Renal cortical epithelial cell (primary cell): Measurements from ENCODE around the gene PADI3. TPM values are rescaled to one million over a fixed set of nuclear protein-coding genes. Genes with fewer than 3 reads are reported as not detected.

ENCODE experiments used
- DNase-seq: peaks from one replicate; pipeline ENCODE4 v3.0.0-alpha.2; 2011; ENCODE audit warnings: low read depth
- total RNA-seq: library from RNA; depleted of rRNA; stranded (reverse); fragments of >200 nt; gene quantifications from 2 replicates; pipeline ENCODE4 v1.2.3, GENCODE V29; 2014

PADI3 gene
- total RNA-seq, 1 donor from 2014 or later: 0.05 TPM

DNA sequence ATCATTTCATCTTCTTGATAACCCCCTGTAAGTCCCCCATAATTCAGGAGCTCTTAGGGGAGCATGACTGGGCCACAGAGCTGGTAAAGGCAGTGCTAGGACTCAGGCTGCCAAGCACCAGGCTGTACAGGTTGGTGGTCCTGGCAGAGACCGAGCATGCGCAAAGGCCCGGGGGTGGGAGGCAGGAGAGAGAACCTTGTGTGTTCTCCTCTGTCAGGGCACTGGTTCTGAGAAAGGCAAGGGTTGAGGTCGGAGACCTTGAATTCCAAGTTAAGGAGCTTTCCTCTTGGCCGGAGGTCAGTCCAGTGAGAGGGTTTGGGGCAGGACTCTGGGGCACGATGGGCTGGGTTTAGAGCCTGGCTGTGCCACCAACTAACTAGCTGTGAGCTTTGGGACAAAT, 23.2 kb downstream of the PADI3 start:
- no peak for DNase-seq

DNA sequence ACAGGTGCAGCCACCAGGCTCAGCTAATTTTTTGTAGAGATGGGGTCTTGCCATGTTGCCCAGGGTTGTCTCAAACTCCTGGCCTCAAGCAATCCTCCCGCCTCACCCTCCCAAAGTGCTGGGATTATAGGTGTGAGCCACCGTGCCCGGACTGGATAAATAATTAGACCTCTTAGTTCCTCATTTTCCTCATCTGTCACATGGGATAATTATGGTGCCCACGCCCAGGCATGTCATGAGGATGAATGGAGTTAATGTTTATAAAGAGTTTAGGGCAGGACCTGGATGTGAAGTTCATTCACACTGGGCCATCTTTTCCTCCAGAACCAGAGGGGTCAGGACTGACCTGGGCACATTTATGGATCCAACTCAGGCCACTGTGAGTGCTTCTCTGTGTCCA, 23.7 kb downstream of the PADI3 start:
- no peak for DNase-seq

DNA sequence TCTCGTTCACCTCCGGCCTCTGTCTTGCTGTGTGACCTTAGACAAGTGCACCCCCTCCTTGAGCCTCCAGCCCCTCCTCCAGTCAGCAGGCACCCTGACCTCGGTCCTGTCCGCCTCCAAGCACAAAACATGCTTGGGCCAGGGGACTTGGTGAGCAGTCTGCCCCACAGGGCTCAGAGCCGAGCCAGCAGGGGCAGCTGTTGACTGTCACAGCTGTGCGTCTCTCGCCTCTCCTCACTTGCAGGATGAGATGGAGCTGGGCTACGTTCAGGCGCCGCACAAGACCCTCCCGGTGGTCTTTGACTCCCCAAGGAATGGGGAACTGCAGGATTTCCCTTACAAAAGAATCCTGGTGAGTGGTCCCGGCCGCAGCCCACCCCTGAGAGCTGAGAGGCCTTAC, 24.2 kb downstream of the PADI3 start:
- no peak for DNase-seq

DNA sequence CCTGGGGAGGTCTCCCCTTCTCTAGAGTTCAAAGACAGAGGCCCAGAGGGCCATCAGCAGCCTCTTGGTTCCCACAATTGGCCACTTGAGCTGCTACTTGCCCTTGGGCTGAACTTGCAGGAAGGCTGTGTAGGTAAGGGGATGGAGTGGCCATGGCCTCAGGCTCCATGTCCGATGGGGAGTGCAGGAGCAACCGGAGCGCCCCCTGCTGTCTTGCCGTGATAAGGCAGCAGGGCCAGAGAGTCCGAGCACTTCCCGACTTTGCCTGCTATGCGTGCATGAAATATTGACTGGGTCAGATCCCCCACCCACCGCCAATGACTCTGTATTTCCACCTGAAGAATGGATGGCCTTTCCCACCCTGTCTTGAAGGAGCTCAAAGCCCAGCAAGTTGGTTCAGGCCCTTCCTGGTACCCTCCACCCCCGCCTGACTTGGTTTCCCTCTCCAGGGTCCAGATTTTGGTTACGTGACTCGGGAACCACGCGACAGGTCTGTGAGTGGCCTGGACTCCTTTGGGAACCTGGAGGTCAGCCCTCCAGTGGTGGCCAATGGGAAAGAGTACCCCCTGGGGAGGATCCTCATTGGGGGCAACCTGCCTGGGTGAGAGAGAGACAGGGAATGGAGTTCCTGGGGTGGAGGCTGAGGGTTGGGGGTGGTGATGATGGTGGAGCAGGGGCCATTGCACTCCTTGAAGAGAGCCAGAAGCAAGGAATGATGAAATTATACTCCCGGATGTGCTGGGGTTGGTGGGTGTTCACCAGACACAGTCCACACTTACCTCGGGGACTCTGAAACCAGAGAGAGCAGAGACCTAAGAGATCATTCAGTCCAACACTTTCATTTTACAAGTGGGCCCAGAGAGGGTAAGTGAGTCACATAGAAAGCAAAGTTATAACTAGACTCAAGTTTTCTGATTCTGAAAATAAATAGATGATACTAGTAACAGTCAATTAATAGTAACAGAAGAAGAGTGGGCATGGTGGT, 25.6 kb downstream of the PADI3 start:
- no peak for DNase-seq

DNA sequence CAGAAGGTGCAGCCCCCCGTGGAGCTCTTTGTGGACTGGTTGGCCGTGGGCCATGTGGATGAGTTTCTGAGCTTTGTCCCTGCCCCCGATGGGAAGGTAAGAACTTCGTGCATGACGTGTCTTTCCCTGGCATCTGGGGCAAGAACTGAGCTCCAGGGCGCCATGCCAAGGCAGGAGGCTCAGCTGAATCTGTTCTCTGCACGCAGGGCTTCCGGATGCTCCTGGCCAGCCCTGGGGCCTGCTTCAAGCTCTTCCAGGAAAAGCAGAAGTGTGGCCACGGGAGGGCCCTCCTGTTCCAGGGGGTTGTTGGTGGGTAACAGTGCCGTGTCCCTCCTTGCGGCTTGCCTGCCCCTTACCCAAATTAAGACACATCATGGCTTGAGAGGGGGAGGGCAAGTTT, 27.7 kb downstream of the PADI3 start:
- peak; percentile 61 for DNase-seq

DNA sequence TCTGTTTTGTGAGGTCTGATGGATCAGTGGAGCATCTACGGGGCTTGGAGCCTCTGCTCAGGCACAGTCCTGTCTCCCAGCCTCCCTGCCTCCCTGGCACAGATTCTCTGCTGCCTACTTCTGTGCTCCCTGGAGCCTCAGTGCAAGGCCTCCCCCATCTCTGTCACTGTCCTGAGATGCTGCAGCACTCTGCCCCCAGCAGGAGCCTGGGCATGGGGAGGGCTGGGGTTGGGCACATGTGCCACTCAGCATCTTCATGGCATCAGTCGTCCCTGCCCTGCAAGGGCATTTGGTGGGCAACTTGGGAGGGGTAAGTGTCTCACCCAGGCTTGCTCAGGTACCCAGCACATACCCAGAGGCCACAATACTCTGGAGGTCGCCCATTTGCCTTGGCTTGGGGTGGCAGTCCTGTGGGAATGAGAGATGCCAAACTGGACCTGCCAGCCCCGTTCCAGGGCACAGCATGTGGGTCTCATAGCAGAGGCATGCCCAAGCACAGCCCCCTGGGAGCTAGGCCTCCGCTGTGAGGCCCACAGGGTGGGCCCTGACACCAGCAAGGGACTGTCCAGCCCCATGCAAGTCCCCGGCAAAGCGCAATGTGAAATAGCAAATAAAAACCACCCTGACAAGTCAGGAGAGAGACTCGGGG, 28.7 kb downstream of the PADI3 start:
- DNase-seq: no peak

DNA sequence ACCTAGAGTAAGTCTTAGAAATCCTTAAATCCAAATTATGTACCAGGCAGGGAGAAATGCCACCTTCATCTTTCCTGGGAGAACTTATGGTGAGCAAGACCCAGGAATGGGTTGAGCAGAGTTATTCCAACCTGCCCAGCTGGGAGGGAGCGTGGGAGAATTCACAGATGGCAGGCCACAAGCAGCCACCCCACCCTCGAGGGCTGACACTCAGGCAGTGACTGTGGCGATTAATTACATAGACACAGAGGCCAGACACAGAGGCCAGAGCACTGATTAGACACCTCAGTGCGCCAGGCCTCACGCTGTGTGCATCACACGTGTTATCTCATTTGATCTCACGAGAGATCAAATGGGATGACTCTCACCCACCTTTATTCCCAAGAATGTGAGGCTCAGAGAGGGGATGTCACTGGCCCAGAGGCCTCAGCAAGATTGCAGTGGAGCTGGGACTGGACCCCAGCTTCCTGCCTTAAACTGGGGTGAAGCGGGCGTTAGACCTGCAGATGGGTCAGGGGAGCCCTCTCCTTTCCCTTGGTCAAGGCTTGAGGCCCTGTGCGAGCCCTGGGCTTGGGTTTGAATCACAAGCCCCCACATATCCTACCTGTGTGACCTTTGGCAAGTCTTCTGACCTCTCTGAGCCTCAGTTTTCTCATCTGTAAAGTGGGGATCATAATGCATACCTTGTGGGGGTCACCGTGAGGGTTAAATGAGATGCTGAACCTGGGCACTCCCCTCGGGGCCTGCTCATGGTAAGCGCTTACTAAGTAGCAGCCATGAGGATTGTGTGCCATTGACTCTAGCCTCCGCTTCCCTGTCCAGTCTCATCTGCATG, 30.3 kb downstream of the PADI3 start:
- no peak for DNase-seq

DNA sequence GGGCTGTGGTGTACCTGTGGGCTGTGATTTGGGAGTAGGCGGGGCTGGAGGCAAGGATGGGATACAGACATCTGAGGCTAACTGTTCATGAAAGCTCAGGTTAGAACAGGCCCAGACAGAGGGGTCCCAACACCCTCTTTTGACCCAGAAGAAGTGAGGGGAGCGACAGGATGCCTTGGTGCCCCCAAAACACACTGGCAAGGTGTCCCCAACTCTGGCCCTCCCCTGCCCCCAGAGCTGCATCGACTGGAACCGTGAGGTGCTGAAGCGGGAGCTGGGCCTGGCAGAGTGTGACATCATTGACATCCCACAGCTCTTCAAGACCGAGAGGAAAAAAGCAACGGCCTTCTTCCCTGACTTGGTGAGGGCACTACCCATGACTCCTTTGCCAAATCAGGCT, 31.5 kb downstream of the PADI3 start:
- no peak for DNase-seq

DNA sequence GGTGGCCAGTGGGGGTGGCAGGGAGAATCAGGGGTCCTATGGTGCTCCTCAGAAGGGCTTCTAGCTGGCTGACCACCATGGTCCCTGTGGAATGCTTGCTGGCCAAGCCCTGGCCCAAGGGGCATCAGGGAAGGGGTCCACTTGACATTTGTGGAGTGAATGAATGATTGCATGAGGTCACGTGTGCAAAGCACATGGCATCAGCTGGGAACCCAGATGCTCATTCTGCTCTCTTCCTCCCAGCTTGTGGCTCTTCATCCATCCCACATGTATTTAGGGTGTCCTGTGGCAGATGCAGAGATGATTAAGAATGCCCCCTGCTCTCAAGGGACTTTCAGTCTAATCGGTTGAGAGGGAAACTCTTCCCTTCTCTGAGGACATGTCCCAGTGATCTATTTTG, 32.0 kb downstream of the PADI3 start:
- DNase-seq: no peak

DNA sequence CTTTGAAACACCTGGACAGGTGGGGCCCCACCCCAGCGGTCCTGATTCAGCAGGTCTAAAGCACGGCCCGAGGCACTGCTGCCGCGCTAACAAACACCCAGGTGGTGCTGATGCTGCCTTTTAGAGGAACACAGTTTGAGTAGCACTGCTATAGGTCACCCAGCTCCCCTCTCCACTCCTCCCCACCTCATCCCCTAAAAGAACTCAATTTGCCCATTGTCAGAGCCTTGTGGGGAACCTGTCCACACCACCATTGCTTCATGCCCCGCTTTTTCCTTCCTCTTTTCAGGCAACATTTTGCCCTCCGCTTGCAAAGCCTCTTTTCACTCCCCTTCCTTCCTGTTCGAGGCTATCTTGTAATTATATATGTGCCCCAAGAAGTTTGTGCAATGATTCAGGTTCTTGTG, 32.9 kb downstream of the PADI3 start:
- DNase-seq: no peak

DNA sequence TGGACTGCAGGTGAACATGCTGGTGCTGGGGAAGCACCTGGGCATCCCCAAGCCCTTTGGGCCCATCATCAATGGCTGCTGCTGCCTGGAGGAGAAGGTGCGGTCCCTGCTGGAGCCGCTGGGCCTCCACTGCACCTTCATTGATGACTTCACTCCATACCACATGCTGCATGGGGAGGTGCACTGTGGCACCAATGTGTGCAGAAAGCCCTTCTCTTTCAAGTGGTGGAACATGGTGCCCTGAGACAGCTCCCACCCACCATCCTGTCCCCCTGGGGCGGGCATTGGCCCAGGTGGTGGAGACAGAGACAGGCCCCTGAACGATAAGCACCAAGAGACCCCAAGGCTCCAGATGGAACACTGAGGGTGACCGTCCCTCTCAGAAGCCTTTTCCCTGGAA, 33.9 kb downstream of the PADI3 start:
- no peak for DNase-seq

DNA sequence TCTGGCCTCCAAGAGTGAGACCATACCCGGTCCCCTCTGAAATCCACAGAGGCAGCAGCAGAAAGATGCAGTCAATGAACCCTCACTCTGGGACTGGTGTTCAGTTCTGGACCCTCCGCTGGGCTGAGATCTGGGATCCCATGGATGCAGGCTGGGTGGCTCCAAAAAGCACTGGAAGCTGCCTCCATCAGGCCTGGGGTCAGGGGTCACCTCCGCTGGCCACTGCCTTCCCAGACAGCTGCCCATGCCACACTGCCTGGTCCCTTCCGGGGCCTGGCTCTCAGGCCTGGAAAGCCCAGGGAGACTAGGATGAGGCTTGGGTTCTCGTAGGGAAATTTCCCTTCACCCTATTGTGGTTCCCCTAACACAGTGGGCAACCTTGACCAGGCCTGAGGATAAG, 37.7 kb downstream of the PADI3 start:
- no peak for DNase-seq

DNA sequence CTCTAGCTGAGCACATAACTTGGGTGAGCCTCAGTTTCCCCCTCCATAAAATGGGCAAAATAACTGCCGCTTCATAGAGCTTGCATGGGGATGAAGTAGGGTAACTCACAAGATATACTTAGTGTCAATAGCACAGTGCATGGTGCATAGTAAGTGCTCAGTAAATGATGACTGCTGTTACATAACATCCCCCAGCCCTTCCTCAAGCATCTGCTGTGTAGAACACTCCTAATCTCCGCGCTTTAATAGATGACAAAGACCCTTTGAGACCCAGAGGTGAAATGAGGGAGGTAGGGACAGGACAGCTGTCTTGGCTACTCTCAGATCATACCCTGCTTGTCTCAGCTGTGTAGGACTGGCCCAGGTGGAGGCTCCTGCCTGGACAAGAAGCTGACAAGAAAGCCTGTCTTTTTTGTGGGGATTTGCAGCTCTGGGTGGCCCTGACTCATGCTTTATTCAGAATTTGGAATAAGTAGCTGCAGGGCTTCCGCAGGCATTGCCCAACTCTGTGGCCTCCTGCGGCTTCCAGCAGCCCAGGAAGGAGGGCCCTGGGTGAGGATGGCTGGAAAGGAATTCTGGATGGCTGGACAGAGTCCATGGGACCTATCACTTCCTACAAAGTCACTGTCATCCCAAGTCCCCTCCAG, 38.4 kb downstream of the PADI3 start:
- DNase-seq: peak; percentile 84

DNA sequence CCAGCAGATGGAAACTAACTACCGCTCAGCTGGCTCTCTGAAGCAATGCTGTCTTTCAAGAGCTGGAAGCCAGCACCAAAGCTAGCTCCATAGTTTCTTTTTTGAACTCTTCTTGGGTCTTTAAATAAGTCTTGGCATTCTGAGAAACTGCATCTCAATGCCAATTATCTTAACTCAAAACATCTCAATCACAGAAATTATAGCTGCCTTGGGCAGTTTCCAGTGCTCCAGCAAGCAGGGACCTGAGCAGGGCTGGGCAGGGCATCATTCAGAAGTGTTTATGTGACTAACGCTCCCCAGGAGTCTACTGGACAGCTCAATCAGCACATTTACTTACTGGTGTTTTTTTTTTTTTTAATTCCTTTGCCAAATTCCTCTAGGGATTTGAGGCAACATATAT, 40.8 kb downstream of the PADI3 start:
- peak; percentile 45 for DNase-seq

DNA sequence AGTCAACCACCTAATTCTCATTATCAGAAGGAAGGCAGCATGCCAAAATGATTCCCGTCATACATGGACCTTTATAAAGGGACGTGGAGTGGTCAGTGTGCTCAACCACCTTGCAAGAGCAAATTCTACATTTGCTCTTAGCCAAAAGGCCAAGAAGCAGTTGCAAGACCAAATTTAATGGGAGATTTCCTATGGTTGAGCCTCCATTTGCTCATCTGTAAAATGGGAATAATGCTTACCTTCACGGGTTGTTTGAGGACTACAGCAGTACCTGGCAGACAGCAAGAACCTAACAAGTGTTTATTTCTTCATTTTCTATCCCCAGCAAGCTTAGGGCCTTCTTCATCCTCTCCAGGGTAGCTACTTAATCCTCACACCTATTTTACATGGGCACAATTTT, 41.7 kb downstream of the PADI3 start:
- DNase-seq: no peak

DNA sequence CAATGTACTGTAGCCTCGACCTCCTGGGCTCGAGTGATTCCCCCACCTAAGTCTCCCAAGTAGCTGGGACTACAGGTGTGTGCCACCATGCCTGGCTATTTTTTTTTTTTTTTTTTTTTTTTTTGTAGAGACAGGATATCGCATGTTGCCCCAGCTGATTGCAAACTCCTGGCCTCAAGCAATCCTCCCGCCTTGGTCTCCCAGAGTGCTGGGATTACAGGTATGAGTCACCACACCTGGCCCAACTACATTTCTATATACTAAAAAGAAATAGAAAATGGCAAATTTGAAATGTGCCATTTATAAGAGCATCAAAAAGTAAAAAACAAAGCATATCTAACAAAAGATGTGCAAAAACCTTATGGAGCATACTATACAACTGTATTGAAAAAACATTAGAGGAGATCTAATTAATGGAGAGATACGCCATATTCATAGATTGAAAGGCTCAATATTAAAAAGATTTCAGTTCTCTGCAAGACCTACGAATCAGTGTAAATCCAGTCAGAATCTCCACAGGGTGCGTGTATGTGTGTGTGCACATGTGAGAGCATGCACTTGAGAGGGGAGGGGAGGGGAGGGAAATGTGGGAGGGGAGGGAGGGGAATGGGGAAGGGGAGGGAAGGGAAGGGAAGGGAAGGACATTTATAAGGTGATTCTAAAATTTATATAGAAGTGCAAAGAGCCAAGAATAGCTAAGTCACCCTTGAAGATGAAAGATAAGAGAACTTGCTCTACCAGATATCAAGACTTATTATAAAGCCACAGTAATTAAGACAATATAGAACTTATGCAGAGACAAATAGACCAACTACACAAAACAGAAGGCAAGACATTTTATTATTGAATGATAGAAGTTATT, 43.6 kb downstream of the PADI3 start:
- DNase-seq: peak; percentile 13

DNA sequence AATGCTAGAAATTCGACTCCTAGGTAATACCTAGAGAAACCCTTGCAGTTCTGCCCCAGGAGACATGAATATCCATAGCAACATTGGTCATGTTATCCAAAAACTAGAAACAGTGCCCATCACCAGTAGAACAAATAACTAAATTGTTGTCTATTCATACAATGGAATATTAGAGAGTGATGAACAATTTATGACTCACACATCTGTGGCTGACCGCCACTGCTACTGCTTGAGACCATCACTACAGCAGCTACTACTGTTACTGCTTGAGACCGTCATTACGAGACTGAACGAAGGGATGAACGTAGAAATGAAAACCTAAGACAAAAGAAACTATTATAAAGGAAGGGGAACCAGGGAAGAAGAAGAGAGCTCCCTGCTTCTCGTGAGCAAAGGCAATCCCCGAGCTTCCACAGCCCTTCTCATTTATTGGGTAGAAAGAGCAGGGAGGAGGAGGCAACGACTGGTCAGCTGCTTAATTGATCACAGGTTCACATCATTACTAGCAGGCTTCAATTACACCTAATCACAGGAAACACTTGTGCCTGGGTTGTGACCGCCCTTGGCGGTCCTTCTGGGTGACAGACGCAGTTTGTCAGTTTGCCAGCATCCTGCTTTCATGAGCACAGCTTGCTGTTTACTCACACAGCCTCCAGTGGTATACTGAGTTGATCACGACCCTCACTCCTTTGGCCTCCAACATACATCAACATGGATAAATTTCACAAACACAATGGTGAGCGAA, 45.0 kb downstream of the PADI3 start:
- no peak for DNase-seq

DNA sequence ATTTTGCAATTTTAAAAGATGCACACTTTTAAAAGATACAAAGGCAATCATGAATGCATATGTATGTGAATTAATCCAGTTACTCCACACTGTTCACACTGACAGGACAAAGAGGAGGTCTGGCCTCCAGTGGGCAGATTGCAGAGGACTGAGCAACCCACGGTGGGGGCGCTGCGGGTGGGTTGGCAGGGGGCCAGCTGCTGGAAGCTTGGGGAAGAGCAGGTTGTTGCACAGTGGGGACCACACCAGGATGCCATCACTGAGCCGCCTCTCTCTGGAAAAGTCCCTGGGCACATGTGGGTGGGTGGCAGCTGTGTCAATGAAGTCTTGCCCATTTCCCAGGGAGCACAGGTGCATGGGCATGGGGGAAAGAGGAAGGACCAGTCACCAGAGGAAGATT, 46.4 kb downstream of the PADI3 start:
- no peak for DNase-seq

DNA sequence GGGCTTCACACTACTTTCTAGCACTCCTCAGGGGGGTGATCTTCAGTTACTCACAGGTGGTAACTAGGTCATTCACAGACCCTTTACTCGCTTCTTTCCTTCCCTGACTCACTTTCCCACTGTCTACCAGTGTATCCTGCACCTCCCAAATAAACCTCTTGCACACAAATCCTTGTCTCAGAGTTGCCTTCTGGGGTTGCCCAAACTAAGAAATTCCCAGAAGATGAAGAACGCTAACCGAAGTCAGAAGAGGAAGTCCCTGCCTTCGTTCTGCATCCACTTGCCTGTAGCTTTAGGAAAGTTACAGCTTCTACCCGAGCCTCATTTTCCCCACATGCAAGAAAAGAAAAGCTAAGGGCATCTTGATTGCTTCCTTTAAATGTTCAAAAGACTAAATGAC, 47.2 kb downstream of the PADI3 start:
- DNase-seq: no peak

DNA sequence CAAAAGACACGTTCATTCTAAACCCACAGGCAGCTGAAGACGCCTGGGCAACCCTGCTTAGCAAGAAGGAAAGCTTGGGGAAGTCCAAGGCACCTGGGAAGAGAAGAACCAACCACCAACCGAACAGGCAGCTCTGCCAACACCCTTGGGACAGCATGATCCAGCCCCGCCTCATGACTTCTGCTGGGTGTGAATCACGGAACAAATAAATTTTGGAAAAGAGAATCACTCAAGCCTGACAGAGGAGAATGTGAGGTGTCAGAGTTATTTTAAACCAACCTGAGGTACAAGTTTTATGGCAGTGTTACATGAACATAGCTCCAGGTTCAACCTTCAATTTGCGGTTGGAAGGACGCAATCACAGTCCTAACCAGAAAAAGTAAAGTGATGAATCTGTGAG, 49.1 kb downstream of the PADI3 start:
- peak; percentile 82 for DNase-seq
